Measurements from ENCODE around the gene DNAJC1. TPM values are rescaled to one million over a fixed set of nuclear protein-coding genes. Genes with fewer than 3 reads are reported as not detected.

The DNAJC1 gene
- polyA plus RNA-seq, 2 of the 4 experiments (the other 2 are of a cell fraction), result 19.2 to 34.2 TPM

- CTCF ChIA-PET, result no interaction called here
- Histone ChIP-seq H3K4me1 (no peaks in the 10 kb centered on the region), H3K4me2 (no peak overlapping the region), H3K9me3 (no peaks in the 10 kb centered on the region), H3K27ac (no peak overlapping the region), H3K4me3 (no peak overlapping the region)
- TF ChIP-seq REST (IDR thresholded peaks at IDR 0.05) (no peak), RFX5 (IDR thresholded peaks at IDR 0.05) (no peak), MAX (IDR thresholded peaks at IDR 0.05) (no peak), RAD21 (conservative IDR thresholded peaks at IDR 0.05 in 1 of 2, IDR thresholded peaks at IDR 0.05 in 1 of 2) (no peak), FOXS1 (CRISPR knock-in tag; IDR thresholded peaks at IDR 0.05) (no peak), JUN (IDR thresholded peaks at IDR 0.05) (no peak), HOXB13 (CRISPR knock-in tag; IDR thresholded peaks at IDR 0.05; ENCODE audit: low read depth) (no peak)
- TF ChIP-seq, protein P1, sequence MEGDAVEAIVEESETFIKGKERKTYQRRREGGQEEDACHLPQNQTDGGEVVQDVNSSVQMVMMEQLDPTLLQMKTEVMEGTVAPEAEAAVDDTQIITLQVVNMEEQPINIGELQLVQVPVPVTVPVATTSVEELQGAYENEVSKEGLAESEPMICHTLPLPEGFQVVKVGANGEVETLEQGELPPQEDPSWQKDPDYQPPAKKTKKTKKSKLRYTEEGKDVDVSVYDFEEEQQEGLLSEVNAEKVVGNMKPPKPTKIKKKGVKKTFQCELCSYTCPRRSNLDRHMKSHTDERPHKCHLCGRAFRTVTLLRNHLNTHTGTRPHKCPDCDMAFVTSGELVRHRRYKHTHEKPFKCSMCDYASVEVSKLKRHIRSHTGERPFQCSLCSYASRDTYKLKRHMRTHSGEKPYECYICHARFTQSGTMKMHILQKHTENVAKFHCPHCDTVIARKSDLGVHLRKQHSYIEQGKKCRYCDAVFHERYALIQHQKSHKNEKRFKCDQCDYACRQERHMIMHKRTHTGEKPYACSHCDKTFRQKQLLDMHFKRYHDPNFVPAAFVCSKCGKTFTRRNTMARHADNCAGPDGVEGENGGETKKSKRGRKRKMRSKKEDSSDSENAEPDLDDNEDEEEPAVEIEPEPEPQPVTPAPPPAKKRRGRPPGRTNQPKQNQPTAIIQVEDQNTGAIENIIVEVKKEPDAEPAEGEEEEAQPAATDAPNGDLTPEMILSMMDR (IDR thresholded peaks at IDR 0.05), result no peak
- FAIRE-seq, result no peak
- POLR2A ChIA-PET, result no interaction called here
- no peak for DNase-seq (ENCODE audit: low read depth in 1 of 2, low spot score in 1 of 2)
- 79% methylated on average over 1 of the region's 1 CpG for WGBS (ENCODE audit: missing lambda C conversion rate)
- ATAC-seq, result no peak
These were observed 142.8 kb downstream of the DNAJC1 start for GRCh38 chr10:21860718-21861117.

DNA sequence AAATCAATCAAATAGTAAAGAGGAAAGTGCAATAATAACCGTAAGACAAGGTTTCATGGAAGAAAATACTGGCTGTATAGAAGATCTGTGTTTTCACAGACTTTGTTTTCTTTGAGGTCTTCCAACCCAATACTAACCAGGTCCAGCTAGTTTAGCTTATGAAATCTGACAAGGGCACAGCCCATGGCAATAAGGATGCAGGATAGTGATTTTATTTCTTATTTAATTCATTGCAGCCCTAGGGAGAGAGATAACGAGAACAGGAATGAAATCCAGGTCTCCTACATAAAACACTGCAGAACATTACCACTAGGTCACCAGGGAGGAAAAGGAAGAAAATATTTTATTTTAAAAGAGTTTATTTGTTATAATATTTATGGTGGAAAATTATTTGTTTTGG, 145.1 kb downstream of the DNAJC1 start:
- Histone ChIP-seq H3K27ac (no peak overlapping the region), H3K4me1 (no peaks in the 10 kb centered on the region), H3K4me2 (no peak overlapping the region), H3K9me3 (no peaks in the 10 kb centered on the region), H3K4me3 (no peak overlapping the region)
- ChIA-PET POLR2A (no interaction called here), CTCF (no interaction called here)
- ATAC-seq (no peak), DNase-seq (ENCODE audit: low read depth in 1 of 2, low spot score in 1 of 2) (no peak), FAIRE-seq (no peak)
- 46% methylated on average over 2 of the region's 2 CpGs for WGBS (ENCODE audit: missing lambda C conversion rate)
- TF ChIP-seq NR3C1 (IDR thresholded peaks at IDR 0.05), result no peak
- no peak for TF ChIP-seq BCL3 (IDR thresholded peaks at IDR 0.05)
- TF ChIP-seq CBX2 (IDR thresholded peaks at IDR 0.05; ENCODE audit: borderline replicate concordance, low read depth), result no peak
- TF ChIP-seq PHF8 (IDR thresholded peaks at IDR 0.05; ENCODE audit: borderline replicate concordance, low read depth), result no peak
- no peak for TF ChIP-seq BHLHE40 (IDR thresholded peaks at IDR 0.05; ENCODE audit: low read depth, low read length)
- TF ChIP-seq, protein P2, sequence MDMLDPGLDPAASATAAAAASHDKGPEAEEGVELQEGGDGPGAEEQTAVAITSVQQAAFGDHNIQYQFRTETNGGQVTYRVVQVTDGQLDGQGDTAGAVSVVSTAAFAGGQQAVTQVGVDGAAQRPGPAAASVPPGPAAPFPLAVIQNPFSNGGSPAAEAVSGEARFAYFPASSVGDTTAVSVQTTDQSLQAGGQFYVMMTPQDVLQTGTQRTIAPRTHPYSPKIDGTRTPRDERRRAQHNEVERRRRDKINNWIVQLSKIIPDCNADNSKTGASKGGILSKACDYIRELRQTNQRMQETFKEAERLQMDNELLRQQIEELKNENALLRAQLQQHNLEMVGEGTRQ (IDR thresholded peaks at IDR 0.05), result no peak
- no peak for TF ChIP-seq POLR2A (IDR thresholded peaks at IDR 0.05; ENCODE audit: low read length)
- no peak for TF ChIP-seq GATA3 (IDR thresholded peaks at IDR 0.05; ENCODE audit: borderline replicate concordance)
- no peak for TF ChIP-seq HDAC2 (IDR thresholded peaks at IDR 0.05)
- TF ChIP-seq EP300 (IDR thresholded peaks at IDR 0.05), result no peak
- TF ChIP-seq ZSCAN20 (CRISPR knock-in tag; IDR thresholded peaks at IDR 0.05), result no peak
- no peak for TF ChIP-seq MYC (IDR thresholded peaks at IDR 0.05; ENCODE audit: borderline replicate concordance, low read length)
- TF ChIP-seq RAD21 (conservative IDR thresholded peaks at IDR 0.05 in 1 of 2, IDR thresholded peaks at IDR 0.05 in 1 of 2), result no peak
